ENCODE results near the gene SYAP1. TPM values are rescaled to one million over a fixed set of nuclear protein-coding genes. Genes with fewer than 3 reads are reported as not detected.

The SYAP1 gene
- total and polyA plus RNA-seq, 12 donors, result 9.7 to 25.4 (median 16.8) TPM

DNA sequence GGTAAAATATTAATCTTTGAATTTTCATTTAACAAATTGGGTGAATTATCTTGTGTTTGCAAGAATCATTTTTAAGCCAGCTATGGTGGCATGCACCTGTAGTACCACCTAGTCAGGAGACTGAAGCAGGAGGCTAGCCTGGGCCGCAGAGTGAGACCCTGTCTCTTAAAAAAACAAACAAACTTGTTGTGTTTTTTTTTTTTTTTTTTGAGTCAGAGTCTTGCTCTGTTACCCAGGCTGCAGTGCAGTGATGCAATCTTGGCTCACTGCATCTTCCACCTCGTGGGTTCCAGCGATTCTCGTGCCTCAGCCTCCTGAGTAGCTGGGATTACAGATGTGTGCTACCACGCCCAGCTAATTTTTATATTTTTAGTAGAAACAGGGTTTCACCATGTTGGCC, 69.1 kb downstream of the SYAP1 start:
- WGBS, 2 donors, result 60 to 78% methylated on average over 5 of the region's 5 CpGs
- ATAC-seq, result no peak
- intact Hi-C loops (cut with DNase I), result loop anchor here in 3 of 10 donors (5.0 kb wide), 2 partner anchors 66 to 71 kb away; partner anchors contain the start of gene SYAP1 (in 2 of the 3)

DNA sequence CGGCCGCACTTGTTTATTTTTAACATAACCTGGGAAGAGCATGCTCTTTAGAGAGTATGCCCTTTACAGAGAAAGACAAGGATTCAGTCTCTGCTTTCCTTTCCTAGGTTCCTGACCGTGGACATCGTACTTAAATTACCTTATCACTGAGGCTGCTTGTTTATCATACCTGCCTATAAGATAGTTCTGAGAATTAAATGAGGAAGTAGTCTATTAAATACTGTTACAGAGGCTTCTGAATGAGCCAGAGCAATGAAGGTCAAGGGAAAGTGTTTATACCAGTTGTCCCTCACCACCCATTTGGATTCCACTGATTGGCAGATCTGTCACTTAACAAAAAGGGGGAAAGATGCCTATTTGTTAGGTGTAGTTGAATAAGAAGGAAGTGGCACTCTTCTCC, 76.9 kb downstream of the SYAP1 start:
- peak in 1 of 8 donors; percentile 37 for ATAC-seq
- Histone ChIP-seq H3K9me3 (no peaks in the 10 kb centered on the region), H3K4me1 (no peaks in the 10 kb centered on the region), H3K36me3 (peaks cover 0 to 40% (median 0%) of the 10 kb centered on the region in 9 donors), H3K27me3 (no peaks in the 10 kb centered on the region), H3K4me3 (no peak overlapping the region), H3K27ac (no peak overlapping the region)
- intact Hi-C loops (cut with DNase I), result no loop called here
- no peak for TF ChIP-seq CTCF (IDR thresholded peaks at IDR 0.05)
- no peak for DNase-seq
- 74 to 83% methylated on average over 4 of the region's 4 CpGs for WGBS, 2 donors

More for the DNA sequence above, 69.1 kb downstream of the SYAP1 start:
- H3K4me3 ChIP-seq, result no peak overlapping the region
- H3K9me3 ChIP-seq, result no peaks in the 10 kb centered on the region
- peaks cover 0 to 27% (median 9%) of the 10 kb centered on the region in 9 donors for H3K4me1 ChIP-seq
- H3K36me3 ChIP-seq, result peaks cover 0 to 13% (median 0%) of the 10 kb centered on the region in 9 donors
- TF ChIP-seq CTCF (IDR thresholded peaks at IDR 0.05), result no peak
- no peak for DNase-seq
- no peak overlapping the region for H3K27ac ChIP-seq
- peaks cover 0 to 5% (median 0%) of the 10 kb centered on the region in 7 donors for H3K27me3 ChIP-seq

DNA sequence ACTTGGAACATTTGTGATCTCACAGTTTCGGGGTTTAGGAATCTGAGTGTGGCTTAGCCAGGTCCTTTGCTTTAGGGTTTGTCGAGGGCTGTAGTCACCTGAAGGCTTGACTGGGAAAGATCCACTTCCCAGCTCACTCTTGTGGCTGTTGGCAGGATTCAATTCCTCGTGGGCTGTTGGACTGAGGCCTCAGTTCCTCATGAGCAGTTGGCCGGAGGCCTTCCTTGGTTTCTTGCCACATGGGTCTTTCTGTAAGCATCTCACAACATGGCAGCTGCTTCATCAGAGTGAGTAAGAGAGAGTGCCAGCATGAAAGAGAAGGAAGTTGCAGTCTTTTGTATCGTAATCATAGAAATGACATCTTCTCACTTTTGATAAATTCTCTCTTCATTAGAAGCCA, 77.9 kb downstream of the SYAP1 start:
- intact Hi-C loops (cut with DNase I), result no loop called here
- no peak overlapping the region for H3K4me3 ChIP-seq
- TF ChIP-seq CTCF (IDR thresholded peaks at IDR 0.05), result no peak
- ATAC-seq (peak in 1 of 8 donors; percentile 45), DNase-seq (no peak)
- WGBS, 2 donors, result 71 to 79% methylated on average over 5 of the region's 5 CpGs
- H3K4me1 ChIP-seq, result no peaks in the 10 kb centered on the region
- no peaks in the 10 kb centered on the region for H3K27me3 ChIP-seq
- peaks cover 0 to 37% (median 0%) of the 10 kb centered on the region in 9 donors for H3K36me3 ChIP-seq
- H3K27ac ChIP-seq, result peak overlapping the region in 1 of 10 donors; percentile 0
- no peaks in the 10 kb centered on the region for H3K9me3 ChIP-seq

DNA sequence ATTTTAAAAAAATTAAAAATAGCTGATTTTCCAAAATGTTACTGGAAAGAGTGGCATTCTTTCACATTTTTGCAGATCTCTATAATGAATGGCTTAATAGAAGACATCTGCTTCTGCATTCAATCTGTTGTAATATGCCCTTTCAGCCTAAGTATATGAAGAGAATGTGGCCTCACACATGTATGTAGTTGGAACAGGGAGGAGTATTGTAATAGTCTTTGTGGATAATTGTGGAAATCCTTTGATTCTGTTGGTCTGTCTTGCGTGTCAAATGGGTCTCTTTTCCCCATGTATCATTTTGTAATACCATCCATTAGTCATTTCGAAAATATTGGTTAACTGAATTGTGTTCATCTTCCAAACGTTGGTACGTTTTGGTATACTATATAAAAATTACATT, 78.4 kb downstream of the SYAP1 start:
- H3K27ac ChIP-seq, result peak overlapping the region in 1 of 10 donors; percentile 0
- H3K27me3 ChIP-seq, result no peaks in the 10 kb centered on the region
- no peaks in the 10 kb centered on the region for H3K4me1 ChIP-seq
- peaks cover 0 to 41% (median 0%) of the 10 kb centered on the region in 9 donors for H3K36me3 ChIP-seq
- no peaks in the 10 kb centered on the region for H3K9me3 ChIP-seq
- H3K4me3 ChIP-seq, result no peak overlapping the region
- intact Hi-C loops (cut with DNase I), result no loop called here
- no peak for ATAC-seq
- TF ChIP-seq CTCF (IDR thresholded peaks at IDR 0.05), result no peak
- 86 to 90% methylated on average over 4 of the region's 4 CpGs for WGBS, 2 donors
- DNase-seq, result no peak

All from heart right ventricle (tissue), 16 donors.